GM20000 (cell line): ENCODE measurements around the gene PLAGL1.
"Not testable (repeated sequence)": the region's sequence is repeated elsewhere in the genome, so short reads cannot be mapped to it uniquely, and the experiment has no call there.

ENCODE experiments used
- DNase-seq: peaks from one replicate; pipeline ENCODE4 v3.0.0; 2012; ENCODE audit warnings: low spot score
- CTCF ChIP-seq: IDR thresholded peaks from 2 replicates; pipeline ENCODE4 v1.5.1; 2012; ENCODE audit warnings: mild to moderate bottlenecking, control low read depth; ENCODE audit errors: extremely low read depth, missing control alignments

PLAGL1 gene, protein sequence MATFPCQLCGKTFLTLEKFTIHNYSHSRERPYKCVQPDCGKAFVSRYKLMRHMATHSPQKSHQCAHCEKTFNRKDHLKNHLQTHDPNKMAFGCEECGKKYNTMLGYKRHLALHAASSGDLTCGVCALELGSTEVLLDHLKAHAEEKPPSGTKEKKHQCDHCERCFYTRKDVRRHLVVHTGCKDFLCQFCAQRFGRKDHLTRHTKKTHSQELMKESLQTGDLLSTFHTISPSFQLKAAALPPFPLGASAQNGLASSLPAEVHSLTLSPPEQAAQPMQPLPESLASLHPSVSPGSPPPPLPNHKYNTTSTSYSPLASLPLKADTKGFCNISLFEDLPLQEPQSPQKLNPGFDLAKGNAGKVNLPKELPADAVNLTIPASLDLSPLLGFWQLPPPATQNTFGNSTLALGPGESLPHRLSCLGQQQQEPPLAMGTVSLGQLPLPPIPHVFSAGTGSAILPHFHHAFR

GRCh38 chr6:144008120-144008811 lies at the start of gene PLAGL1:
PLAGL1 (minus strand) TSS chr6:144008259; CDS start chr6:143948136, 60,123 bp downstream.
- DNase-seq: peak; percentile 79
- no peak for TF ChIP-seq CTCF

GRCh38 chr6:144055121-144055931 lies 47.3 kb upstream of the PLAGL1 start:
- TF ChIP-seq CTCF: no peak
- DNase-seq: peak; percentile 68

- no peak for TF ChIP-seq CTCF
- no peak for DNase-seq
Measured at GRCh38 chr6:144053601-144054000, 45.5 kb upstream of the PLAGL1 start.

DNA sequence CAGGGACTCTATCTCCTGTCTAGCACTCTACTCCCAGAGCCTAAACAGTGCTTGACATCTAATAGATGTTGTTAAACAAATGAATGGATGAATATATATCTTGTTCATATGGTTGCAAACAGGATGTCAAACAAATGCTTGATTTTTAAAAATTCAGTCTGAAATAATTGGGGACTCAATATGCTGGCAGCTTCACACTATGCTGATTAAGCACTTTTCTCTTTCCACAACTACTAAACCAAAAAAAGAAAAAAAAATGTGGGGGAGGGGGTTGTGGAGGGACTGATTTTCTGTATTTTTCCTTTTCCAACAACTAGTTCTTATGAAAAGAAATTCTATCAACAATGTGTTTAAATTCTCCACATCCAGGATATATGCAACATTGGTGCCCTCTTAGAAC lies 44.4 kb upstream of the PLAGL1 start:
- no peak for DNase-seq
- no peak for TF ChIP-seq CTCF

GRCh38 chr6:144049386-144049785 lies 41.3 kb upstream of the PLAGL1 start:
- no peak for TF ChIP-seq CTCF
- DNase-seq: no peak

DNA sequence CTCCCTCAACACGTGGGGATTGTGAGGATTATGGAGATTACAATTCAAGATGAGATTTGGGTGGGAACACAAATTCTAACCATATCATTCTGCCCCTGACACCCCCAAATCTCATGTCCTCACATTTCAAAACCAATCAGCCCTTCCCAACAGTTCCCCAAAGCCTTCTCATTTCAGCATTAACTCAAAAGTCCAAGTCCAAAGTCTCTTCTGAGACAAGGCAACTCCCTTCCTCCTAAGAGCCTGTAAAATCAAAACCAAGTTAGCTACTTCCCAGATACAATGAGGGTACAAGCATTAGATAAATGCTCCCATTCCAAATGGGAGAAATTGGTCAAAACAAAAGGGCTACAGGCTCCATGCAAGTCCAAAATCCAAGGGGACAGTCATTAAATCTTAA lies 39.6 kb upstream of the PLAGL1 start:
- no peak for DNase-seq
- TF ChIP-seq CTCF: no peak

GRCh38 chr6:144046672-144047071 lies 38.6 kb upstream of the PLAGL1 start:
- not testable (repeated sequence) for DNase-seq

- DNase-seq: not testable (repeated sequence)
Measured at GRCh38 chr6:144044989-144045388, 36.9 kb upstream of the PLAGL1 start.
